ENCODE measurements around the gene ST6GALNAC2. TPM values are rescaled to one million over a fixed set of nuclear protein-coding genes. Genes with fewer than 3 reads are reported as not detected.
"Not testable (repeated sequence)": the region's sequence is repeated elsewhere in the genome, so short reads cannot be mapped to it uniquely, and the experiment has no call there.

Gene ST6GALNAC2
- total RNA-seq, 1 donor from 2014 or later = 24.8 TPM

GRCh38 chr17:76524598-76525512, 60.8 kb downstream of the ST6GALNAC2 start:
- Histone ChIP-seq H3K9me3 (no peaks in the 10 kb centered on the region), H3K4me3 (no peak overlapping the region), H3K27ac (peak overlapping the region; percentile 72), H3K4me1 (peaks cover 44% of the 10 kb centered on the region), H3K36me3 (no peaks in the 10 kb centered on the region), H3K27me3 (no peaks in the 10 kb centered on the region)
- DNase-seq (ENCODE audit: extremely low spot score in 2 of 2) = no peak
- intact Hi-C loops (cut with DNase I) = no loop called here
- TF ChIP-seq POLR2A (IDR thresholded peaks at IDR 0.05) (no peak), POLR2AphosphoS5 (IDR thresholded peaks at IDR 0.05; ENCODE audit: insufficient read depth in 1 of 2, low read depth in 1 of 2) (peak in 1 of 2 donors; percentile 33)

- Histone ChIP-seq H3K9me3 (no peaks in the 10 kb centered on the region), H3K27me3 (no peaks in the 10 kb centered on the region), H3K4me1 (peaks cover 30% of the 10 kb centered on the region), H3K27ac (no peak overlapping the region), H3K4me3 (no peak overlapping the region), H3K36me3 (no peaks in the 10 kb centered on the region)
- intact Hi-C loops (cut with DNase I) = no loop called here
- TF ChIP-seq CTCF (IDR thresholded peaks at IDR 0.05) (peak; percentile 99 to 100 (median 100)), POLR2A (IDR thresholded peaks at IDR 0.05) (no peak), POLR2AphosphoS5 (IDR thresholded peaks at IDR 0.05; ENCODE audit: insufficient read depth in 1 of 2, low read depth in 1 of 2) (peak; percentile 15 to 42)
- DNase-seq (ENCODE audit: extremely low spot score in 2 of 2) = no peak
Observed at GRCh38 chr17:76523084-76524037, 62.3 kb downstream of the ST6GALNAC2 start.

- H3K4me1 ChIP-seq = peaks cover 14% of the 10 kb centered on the region
- H3K4me3 ChIP-seq; DNase-seq (ENCODE audit: extremely low spot score in 2 of 2); H3K36me3 ChIP-seq; intact Hi-C loops (cut with DNase I); H3K27me3 ChIP-seq; H3K27ac ChIP-seq; H3K9me3 ChIP-seq: not testable (repeated sequence)
Observed at GRCh38 chr17:76521683-76522082, 64.0 kb downstream of the ST6GALNAC2 start.

GRCh38 chr17:76521262-76521661, 64.4 kb downstream of the ST6GALNAC2 start:
- intact Hi-C loops (cut with DNase I) = no loop called here
- no peak for TF ChIP-seq POLR2A (IDR thresholded peaks at IDR 0.05)
- TF ChIP-seq CTCF (IDR thresholded peaks at IDR 0.05) = no peak
- TF ChIP-seq POLR2AphosphoS5 (IDR thresholded peaks at IDR 0.05; ENCODE audit: insufficient read depth in 1 of 2, low read depth in 1 of 2) = no peak
- no peak overlapping the region for H3K4me3 ChIP-seq

GRCh38 chr17:76519048-76519966, 66.4 kb downstream of the ST6GALNAC2 start:
- Histone ChIP-seq H3K36me3 (no peaks in the 10 kb centered on the region), H3K27ac (no peak overlapping the region), H3K4me3 (no peak overlapping the region), H3K9me3 (no peaks in the 10 kb centered on the region), H3K27me3 (no peaks in the 10 kb centered on the region), H3K4me1 (peaks cover 8% of the 10 kb centered on the region)
- no peak for TF ChIP-seq POLR2A (IDR thresholded peaks at IDR 0.05)
- TF ChIP-seq POLR2AphosphoS5 (IDR thresholded peaks at IDR 0.05; ENCODE audit: insufficient read depth in 1 of 2, low read depth in 1 of 2) = no peak
- TF ChIP-seq CTCF (IDR thresholded peaks at IDR 0.05) = no peak
- intact Hi-C loops (cut with DNase I) = no loop called here
- DNase-seq (ENCODE audit: extremely low spot score in 2 of 2) = no peak

More at GRCh38 chr17:76521262-76521661, 64.4 kb downstream of the ST6GALNAC2 start:
- no peaks in the 10 kb centered on the region for H3K27me3 ChIP-seq
- peaks cover 15% of the 10 kb centered on the region for H3K4me1 ChIP-seq
- no peak overlapping the region for H3K27ac ChIP-seq
- no peaks in the 10 kb centered on the region for H3K36me3 ChIP-seq
- DNase-seq (ENCODE audit: extremely low spot score in 2 of 2) = no peak
- no peaks in the 10 kb centered on the region for H3K9me3 ChIP-seq
